ENCODE results near the gene NAV1. TPM values are rescaled to one million over a fixed set of nuclear protein-coding genes. Genes with fewer than 3 reads are reported as not detected.

The NAV1 gene
- total RNA-seq, 1 experiment from 2014 or later: 51.0 TPM

GRCh38 chr1:201537467-201537866 lies 1.5 kb upstream of the NAV1 start:
- POLR2A ChIA-PET: no interaction called here
- DNase-seq (ENCODE audit: low spot score) (no peak), ATAC-seq (no peak)
- H3K4me3 Mint-ChIP-seq: no peak overlapping the region
- TF ChIP-seq ATF3 (CRISPR knock-in tag; conservative IDR thresholded peaks at IDR 0.05): no peak
- TF ChIP-seq AR (CRISPR knock-in tag; IDR thresholded peaks at IDR 0.05): no peak
- no peak for TF ChIP-seq NFE2L1 (CRISPR knock-in tag; IDR thresholded peaks at IDR 0.05)
- no peaks in the 10 kb centered on the region for H3K9me3 Mint-ChIP-seq
- CTCF ChIA-PET: interaction anchor here (1.5 to 5.9 kb wide), 4 partner anchors 25 to 359 kb away, joined by 4 to 43 read pairs (median 18); no protein-coding TSS in a partner anchor
- peaks cover 59% of the 10 kb centered on the region for H3K27me3 Mint-ChIP-seq (ENCODE audit: low read depth)
- H3K36me3 Mint-ChIP-seq: no peaks in the 10 kb centered on the region
- H3K27ac Mint-ChIP-seq: no peak overlapping the region
- H3K4me1 Mint-ChIP-seq: peaks cover 33% of the 10 kb centered on the region

- Mint-ChIP-seq H3K4me1 (peaks cover 30% of the 10 kb centered on the region), H3K27me3 (ENCODE audit: low read depth) (peaks cover 61% of the 10 kb centered on the region), H3K9me3 (no peaks in the 10 kb centered on the region), H3K4me3 (peak overlapping the region; percentile 88), H3K27ac (no peak overlapping the region), H3K36me3 (no peaks in the 10 kb centered on the region)
- peak; percentile 58 for ATAC-seq
- ChIA-PET POLR2A (no interaction called here), CTCF (interaction anchor here (0.8 to 5.9 kb wide), 8 partner anchors 7 to 358 kb away, joined by 3 to 43 read pairs (median 6); partner anchors contain the start of gene SHISA4)
- DNase-seq (ENCODE audit: low spot score): no peak
- TF ChIP-seq SMAD3 (CRISPR knock-in tag; IDR thresholded peaks at IDR 0.05; ENCODE audit: borderline replicate concordance): no peak
- 0 out of 2 replicates have a peak, but pooled peaks have one; percentile 37 for TF ChIP-seq ZNF232 (CRISPR knock-in tag; IDR thresholded peaks at IDR 0.05)
- TF ChIP-seq GTF2I (CRISPR knock-in tag; conservative IDR thresholded peaks at IDR 0.05): 0 out of 2 replicates have a peak, but pooled peaks have one; percentile 21
- TF ChIP-seq MXD4 (CRISPR knock-in tag; IDR thresholded peaks at IDR 0.05; ENCODE audit: borderline replicate concordance): no peak
- TF ChIP-seq CDX4 (CRISPR knock-in tag; IDR thresholded peaks at IDR 0.05; ENCODE audit: borderline replicate concordance): no peak
- 0 out of 2 replicates have a peak, but pooled peaks have one; percentile 51 for TF ChIP-seq ETV6 (CRISPR knock-in tag; IDR thresholded peaks at IDR 0.05)
Observed at GRCh38 chr1:201537891-201538611, 876 bp upstream of the NAV1 start.

GRCh38 chr1:201539561-201540431 lies 869 bp downstream of the NAV1 start:
- H3K4me3 Mint-ChIP-seq: peak overlapping the region; percentile 87
- ChIA-PET CTCF (interaction anchor here (0.5 to 4.0 kb wide), 25 partner anchors 9 to 592 kb away, joined by 3 to 28 read pairs (median 4); partner anchors contain the start of gene ELF3), POLR2A (interaction anchor here (1.0 kb wide), 1 partner anchor 9 kb away, joined by 3 read pairs; no protein-coding TSS in a partner anchor)
- H3K4me1 Mint-ChIP-seq: peaks cover 38% of the 10 kb centered on the region
- no peaks in the 10 kb centered on the region for H3K36me3 Mint-ChIP-seq
- peaks cover 65% of the 10 kb centered on the region for H3K27me3 Mint-ChIP-seq (ENCODE audit: low read depth)
- ATAC-seq: peak; percentile 17
- no peak overlapping the region for H3K27ac Mint-ChIP-seq
- peak; percentile 58 for DNase-seq (ENCODE audit: low spot score)
- TF ChIP-seq FOXK1 (CRISPR knock-in tag; IDR thresholded peaks at IDR 0.05) (peak; percentile 21; the same call in 1 of the 2 replicates), ARID4B (CRISPR knock-in tag; IDR thresholded peaks at IDR 0.05; ENCODE audit: borderline replicate concordance) (peak; percentile 52; the same call in 1 of the 2 replicates), EMX1 (CRISPR knock-in tag; IDR thresholded peaks at IDR 0.05) (no peak), SP1 (CRISPR knock-in tag; conservative IDR thresholded peaks at IDR 0.05) (peak; percentile 20; the same call in 1 of the 2 replicates), FOXJ3 (CRISPR knock-in tag; IDR thresholded peaks at IDR 0.05; ENCODE audit: borderline replicate concordance) (no peak), MAX (CRISPR knock-in tag; IDR thresholded peaks at IDR 0.05) (peak; percentile 28; the same call in 1 of the 2 replicates), USF1 (CRISPR knock-in tag; IDR thresholded peaks at IDR 0.05) (peak; percentile 61; the same call in 1 of the 2 replicates), TEAD1 (CRISPR knock-in tag; IDR thresholded peaks at IDR 0.05) (peak; percentile 58)
- no peaks in the 10 kb centered on the region for H3K9me3 Mint-ChIP-seq
